ENCODE results near the gene LIMCH1.

Gene LIMCH1

DNA sequence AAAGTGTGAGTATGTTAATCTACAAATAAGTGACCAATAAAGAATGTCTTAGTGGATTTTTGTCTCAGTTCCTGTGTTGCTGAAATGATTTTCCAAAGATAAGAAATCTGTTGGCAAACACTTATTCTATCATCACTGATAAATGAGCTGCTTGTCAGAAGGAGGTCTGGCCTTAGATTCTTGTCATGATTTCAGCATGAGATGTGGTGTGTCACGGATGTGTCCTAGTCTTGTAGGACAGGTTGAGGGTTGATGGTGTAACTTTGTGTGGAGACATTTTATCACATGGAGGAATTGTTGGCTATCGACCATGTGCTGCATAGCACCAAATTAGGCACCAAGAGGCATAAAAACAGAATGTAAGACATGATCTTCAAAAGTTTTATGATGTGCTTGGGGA, 31.8 kb upstream of the LIMCH1 start:
- TF ChIP-seq, protein P1, sequence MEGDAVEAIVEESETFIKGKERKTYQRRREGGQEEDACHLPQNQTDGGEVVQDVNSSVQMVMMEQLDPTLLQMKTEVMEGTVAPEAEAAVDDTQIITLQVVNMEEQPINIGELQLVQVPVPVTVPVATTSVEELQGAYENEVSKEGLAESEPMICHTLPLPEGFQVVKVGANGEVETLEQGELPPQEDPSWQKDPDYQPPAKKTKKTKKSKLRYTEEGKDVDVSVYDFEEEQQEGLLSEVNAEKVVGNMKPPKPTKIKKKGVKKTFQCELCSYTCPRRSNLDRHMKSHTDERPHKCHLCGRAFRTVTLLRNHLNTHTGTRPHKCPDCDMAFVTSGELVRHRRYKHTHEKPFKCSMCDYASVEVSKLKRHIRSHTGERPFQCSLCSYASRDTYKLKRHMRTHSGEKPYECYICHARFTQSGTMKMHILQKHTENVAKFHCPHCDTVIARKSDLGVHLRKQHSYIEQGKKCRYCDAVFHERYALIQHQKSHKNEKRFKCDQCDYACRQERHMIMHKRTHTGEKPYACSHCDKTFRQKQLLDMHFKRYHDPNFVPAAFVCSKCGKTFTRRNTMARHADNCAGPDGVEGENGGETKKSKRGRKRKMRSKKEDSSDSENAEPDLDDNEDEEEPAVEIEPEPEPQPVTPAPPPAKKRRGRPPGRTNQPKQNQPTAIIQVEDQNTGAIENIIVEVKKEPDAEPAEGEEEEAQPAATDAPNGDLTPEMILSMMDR (IDR thresholded peaks at IDR 0.05) = no peak
- no peak overlapping the region for H3K4me3 ChIP-seq
- no peak for DNase-seq (ENCODE audit: low spot score)
- peak overlapping the region; percentile 36 to 65 for H3K27ac ChIP-seq

DNA sequence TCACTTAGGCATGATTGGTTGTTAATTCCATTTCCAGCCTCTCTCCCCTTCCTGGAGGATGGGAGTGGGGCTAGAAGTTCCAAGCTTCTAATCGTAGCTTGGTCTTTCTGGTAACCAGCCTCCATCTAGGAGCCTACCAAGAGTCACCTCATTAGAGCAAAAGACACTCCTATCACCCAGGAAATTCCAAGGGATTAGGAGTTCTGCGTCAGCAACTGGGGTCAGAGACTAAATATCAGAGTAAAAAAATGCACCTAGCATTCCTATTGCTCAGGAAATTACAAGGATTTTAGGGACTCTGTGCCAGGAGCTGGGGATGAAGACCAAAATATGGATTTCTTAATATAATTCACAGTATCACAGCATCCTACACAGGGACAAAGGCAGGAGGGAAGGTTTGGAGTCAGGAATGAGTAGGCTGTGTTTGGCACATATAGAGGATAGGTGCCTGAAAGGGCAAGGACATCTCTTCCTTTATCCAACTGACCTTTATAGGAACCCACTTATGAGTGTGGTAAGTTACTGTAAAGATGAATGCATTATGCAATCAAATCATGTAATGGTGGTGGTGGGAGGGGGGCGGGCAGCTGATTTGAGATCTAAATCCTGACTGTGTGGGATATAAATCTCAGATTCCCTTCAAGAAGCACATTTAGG, 30.5 kb upstream of the LIMCH1 start:
- Histone ChIP-seq H3K4me3 (no peak overlapping the region), H3K27ac (no peak overlapping the region)
- DNase-seq (ENCODE audit: low spot score) = no peak
- TF ChIP-seq, protein P1 (IDR thresholded peaks at IDR 0.05) = no peak

DNA sequence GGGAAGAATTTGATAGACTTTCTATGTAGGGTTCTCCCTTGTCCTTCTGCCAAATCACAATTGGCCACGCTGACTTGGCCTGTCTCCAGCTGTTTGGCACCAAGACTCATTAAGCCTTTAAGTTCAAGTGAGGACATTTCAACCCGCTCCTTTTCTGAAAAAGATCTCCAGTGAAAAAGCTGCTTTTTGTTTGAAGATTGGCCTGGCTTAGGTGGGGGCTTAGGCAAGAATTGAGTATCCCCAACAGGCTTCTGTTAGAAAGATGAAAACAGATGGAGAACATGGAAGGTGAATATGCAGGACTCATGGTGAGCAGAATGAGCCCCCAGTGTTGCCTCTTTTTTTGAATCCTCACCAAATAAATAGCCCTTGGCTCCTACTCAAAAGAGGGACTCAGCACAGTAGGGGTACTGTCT, 28.5 kb upstream of the LIMCH1 start:
- H3K4me3 ChIP-seq = no peak overlapping the region
- DNase-seq (ENCODE audit: low spot score) = no peak
- TF ChIP-seq, protein P1 (IDR thresholded peaks at IDR 0.05) = no peak
- no peak overlapping the region for H3K27ac ChIP-seq

DNA sequence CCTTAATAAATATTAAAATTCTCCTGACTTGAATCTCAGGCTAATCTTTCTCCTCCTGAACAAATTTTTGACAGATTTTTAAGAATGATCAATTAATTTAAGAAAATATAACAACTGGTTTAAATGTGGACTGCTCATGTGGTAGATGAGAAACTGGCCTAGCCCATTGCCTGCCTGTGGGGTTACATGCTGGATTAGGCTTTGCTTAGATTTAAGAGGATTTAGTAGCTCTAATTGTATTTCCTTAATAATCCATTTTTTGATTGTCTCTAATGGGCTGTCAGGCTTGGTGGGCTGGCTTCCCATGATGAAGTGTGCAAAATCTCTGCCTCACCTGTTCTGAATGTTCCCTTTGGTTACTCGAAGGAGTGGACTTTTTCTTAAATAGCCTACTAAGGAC, 27.8 kb upstream of the LIMCH1 start:
- Histone ChIP-seq H3K4me3 (no peak overlapping the region), H3K27ac (no peak overlapping the region)
- TF ChIP-seq, protein P1 (IDR thresholded peaks at IDR 0.05) = no peak
- DNase-seq (ENCODE audit: low spot score) = no peak

DNA sequence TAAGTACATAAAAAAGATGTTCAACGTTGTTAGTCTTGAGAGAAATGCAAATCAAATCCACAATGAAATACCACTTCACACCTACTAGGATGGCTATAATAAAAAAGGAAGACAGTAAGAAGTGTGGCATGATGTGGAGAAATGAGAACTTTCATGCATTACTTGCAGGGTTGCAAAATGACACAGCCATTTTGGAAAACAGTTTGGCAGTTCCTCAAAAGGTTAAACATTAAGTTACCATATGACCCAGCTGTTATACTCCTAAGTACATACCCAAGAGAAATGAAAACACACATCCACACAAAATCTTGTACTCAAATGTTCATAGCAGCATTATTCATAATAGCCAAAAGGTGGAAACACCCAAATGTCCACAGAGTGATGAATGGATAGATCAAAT, 25.8 kb upstream of the LIMCH1 start:
- TF ChIP-seq, protein P1 (IDR thresholded peaks at IDR 0.05) = no peak
- Histone ChIP-seq H3K27ac (no peak overlapping the region), H3K4me3 (no peak overlapping the region)
- DNase-seq (ENCODE audit: low spot score) = no peak

DNA sequence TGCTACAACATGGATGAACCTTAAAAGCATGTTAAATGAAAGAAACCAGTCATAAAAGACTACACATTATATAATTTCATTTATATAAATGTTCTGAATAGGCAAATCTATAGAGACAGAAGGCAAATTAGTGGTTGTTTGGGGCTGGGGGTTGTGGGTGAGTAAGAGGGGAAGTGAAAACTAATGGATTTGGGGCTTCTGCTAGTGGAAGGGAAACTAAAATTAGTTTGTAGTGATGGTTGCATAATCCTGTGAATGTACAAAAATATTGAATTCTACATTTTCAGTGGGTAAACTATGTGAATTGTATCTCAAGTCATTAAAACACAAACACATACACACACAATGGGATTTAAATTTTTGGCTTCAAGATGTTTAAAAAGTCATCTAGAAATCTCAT, 25.4 kb upstream of the LIMCH1 start:
- no peak overlapping the region for H3K27ac ChIP-seq
- TF ChIP-seq, protein P1 (IDR thresholded peaks at IDR 0.05) = no peak

DNA sequence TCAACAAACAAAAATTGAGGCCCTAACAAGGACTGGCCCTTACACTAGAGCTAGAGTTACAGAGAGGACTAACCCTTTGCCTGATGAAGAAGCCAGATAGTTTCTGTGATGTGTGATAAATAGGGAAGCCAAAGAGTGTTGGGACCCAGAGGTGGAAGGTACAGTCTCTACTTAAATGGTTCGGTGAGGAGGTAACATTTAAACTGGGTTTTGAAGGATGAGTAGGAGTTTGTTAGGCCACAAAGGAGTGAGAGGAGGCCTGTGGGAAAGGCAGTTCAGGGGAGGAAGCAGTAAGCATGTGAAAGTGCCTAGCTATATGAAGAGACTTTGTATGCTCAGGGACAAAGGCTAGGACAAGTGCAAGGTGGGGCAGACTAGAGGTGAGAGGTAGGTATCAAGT, 23.8 kb upstream of the LIMCH1 start:
- H3K4me3 ChIP-seq = no peak overlapping the region
- TF ChIP-seq, protein P1 (IDR thresholded peaks at IDR 0.05) = no peak
- DNase-seq (ENCODE audit: low spot score) = no peak
- no peak overlapping the region for H3K27ac ChIP-seq

More for the DNA sequence above, 25.4 kb upstream of the LIMCH1 start:
- H3K4me3 ChIP-seq = no peak overlapping the region
- no peak for DNase-seq (ENCODE audit: low spot score)
